DND-41 (cell line): ENCODE measurements around the gene CTTNBP2.

Source experiments
- ATAC-seq: fragments of 200-7000 bp; cut with Tn5 transposase; 3 replicates; pipeline ENCODE4 v1.9.1; 2021; ENCODE audit warnings: low read depth; ENCODE audit not compliant: insufficient read depth
- DNase-seq: peaks from one replicate; pipeline ENCODE4 v3.0.0-alpha.2; 2020
- H2AFZ ChIP-seq: 2 replicates; pipeline ENCODE4 v1.6.0; 2012; ENCODE audit warnings: low read depth, low read length
- H3K27ac ChIP-seq: 2 replicates; pipeline ENCODE4 v1.5.1; 2012; ENCODE audit warnings: low read length, inconsistent platforms
- H3K27me3 ChIP-seq: fragments of 200-600 bp; sonication (generic); 2 replicates; pipeline ENCODE4 v1.6.0; 2012; ENCODE audit warnings: low read length, mild to moderate bottlenecking, inconsistent platforms; ENCODE audit not compliant: insufficient read depth, poor library complexity
- H3K36me3 ChIP-seq: 2 replicates; pipeline ENCODE4 v1.5.1; 2012; ENCODE audit warnings: low read length, inconsistent platforms; ENCODE audit not compliant: insufficient read depth
- H3K4me1 ChIP-seq: 2 replicates; pipeline ENCODE4 v1.5.1; 2012; ENCODE audit warnings: mild to moderate bottlenecking, low read length; ENCODE audit not compliant: insufficient read depth
- H3K4me2 ChIP-seq: 2 replicates; pipeline ENCODE4 v1.6.0; 2012; ENCODE audit warnings: mild to moderate bottlenecking, moderate library complexity, low read length, inconsistent platforms; ENCODE audit not compliant: insufficient read depth
- H3K4me3 ChIP-seq, 2 experiments: fragments of 200-600 bp in 1 of 2; shearing (Covaris generic) in 1 of 2; 2 replicates each; pipeline ENCODE4 v1.5.1; 2012 to 2016; ENCODE audit warnings: inconsistent platforms in 2 of 2, low read length in 2 of 2, mild to moderate bottlenecking in 2 of 2, low read depth in 1 of 2, moderate library complexity in 1 of 2
- H3K79me2 ChIP-seq: 2 replicates; pipeline ENCODE4 v1.6.0; 2012; ENCODE audit warnings: low read length, inconsistent platforms; ENCODE audit not compliant: insufficient read depth
- H3K9ac ChIP-seq: 2 replicates; pipeline ENCODE4 v1.6.0; 2012; ENCODE audit warnings: low read depth, mild to moderate bottlenecking, inconsistent platforms, low read length, moderate library complexity
- H3K9me3 ChIP-seq: 2 replicates; pipeline ENCODE4 v1.5.1; 2012; ENCODE audit warnings: low read length, moderate library complexity, mild to moderate bottlenecking, inconsistent platforms; ENCODE audit not compliant: insufficient read depth, severe bottlenecking
- H4K20me1 ChIP-seq: 2 replicates; pipeline ENCODE4 v1.6.0; 2012; ENCODE audit warnings: low read length; ENCODE audit not compliant: insufficient read depth
- CTCF ChIP-seq: IDR thresholded peaks from 2 replicates; pipeline ENCODE4 v1.5.1; 2012; ENCODE audit warnings: borderline replicate concordance, low read length, moderate library complexity, mild to moderate bottlenecking; ENCODE audit not compliant: poor library complexity, severe bottlenecking; ENCODE audit errors: extremely low read depth
- EZH2 ChIP-seq: IDR thresholded peaks from 3 replicates; pipeline ENCODE4 v1.6.1; 2012; ENCODE audit warnings: borderline replicate concordance, low read depth, mild to moderate bottlenecking, moderate library complexity, low read length, inconsistent platforms; ENCODE audit not compliant: severe bottlenecking

The CTTNBP2 gene

GRCh38 chr7:117848941-117849340 lies 24.3 kb downstream of the CTTNBP2 start:
- H3K27me3 ChIP-seq: peaks cover 15% of the 10 kb centered on the region
- H3K9me3 ChIP-seq: no peaks in the 10 kb centered on the region
- no peak overlapping the region for H3K4me3 ChIP-seq
- H3K79me2 ChIP-seq: no peaks in the 10 kb centered on the region
- TF ChIP-seq CTCF: no peak
- no peak for TF ChIP-seq EZH2
- DNase-seq (no peak), ATAC-seq (no peak)
- no peak overlapping the region for H3K27ac ChIP-seq
- no peak overlapping the region for H3K4me2 ChIP-seq
- no peak overlapping the region for H2AFZ ChIP-seq
- H3K9ac ChIP-seq: no peak overlapping the region
- H3K36me3 ChIP-seq: no peaks in the 10 kb centered on the region
- H4K20me1 ChIP-seq: no peaks in the 10 kb centered on the region
- H3K4me1 ChIP-seq: no peaks in the 10 kb centered on the region

- H3K36me3 ChIP-seq: no peaks in the 10 kb centered on the region
- H3K4me1 ChIP-seq: no peaks in the 10 kb centered on the region
- H3K27ac ChIP-seq: no peak overlapping the region
- no peaks in the 10 kb centered on the region for H3K9me3 ChIP-seq
- no peak for ATAC-seq
- H2AFZ ChIP-seq: no peak overlapping the region
- DNase-seq: no peak
- no peak overlapping the region for H3K9ac ChIP-seq
- peaks cover 6% of the 10 kb centered on the region for H3K27me3 ChIP-seq
- H3K4me2 ChIP-seq: no peak overlapping the region
- H3K79me2 ChIP-seq: no peaks in the 10 kb centered on the region
- no peak overlapping the region for H3K4me3 ChIP-seq
- no peak for TF ChIP-seq CTCF
- TF ChIP-seq EZH2: no peak
- H4K20me1 ChIP-seq: no peaks in the 10 kb centered on the region
Measured at GRCh38 chr7:117844678-117845077, 28.6 kb downstream of the CTTNBP2 start.

- Histone ChIP-seq H3K9ac (no peak overlapping the region), H3K4me1 (no peaks in the 10 kb centered on the region), H3K9me3 (no peaks in the 10 kb centered on the region), H4K20me1 (no peaks in the 10 kb centered on the region), H3K79me2 (no peaks in the 10 kb centered on the region), H3K4me2 (no peak overlapping the region), H3K36me3 (no peaks in the 10 kb centered on the region), H3K27me3 (peaks cover 3% of the 10 kb centered on the region), H3K27ac (no peak overlapping the region), H3K4me3 (no peak overlapping the region), H2AFZ (no peak overlapping the region)
- no peak for TF ChIP-seq CTCF
- TF ChIP-seq EZH2: no peak
- no peak for DNase-seq
- no peak for ATAC-seq
Measured at GRCh38 chr7:117841611-117842010, 31.6 kb downstream of the CTTNBP2 start.

GRCh38 chr7:117841011-117841410 lies 32.2 kb downstream of the CTTNBP2 start:
- TF ChIP-seq CTCF (no peak), EZH2 (no peak)
- Histone ChIP-seq H3K79me2 (no peaks in the 10 kb centered on the region), H2AFZ (no peak overlapping the region), H3K9me3 (no peaks in the 10 kb centered on the region), H3K4me1 (no peaks in the 10 kb centered on the region), H3K4me2 (no peak overlapping the region), H3K27me3 (peaks cover 3% of the 10 kb centered on the region), H3K27ac (no peak overlapping the region), H3K36me3 (no peaks in the 10 kb centered on the region), H4K20me1 (no peaks in the 10 kb centered on the region), H3K9ac (no peak overlapping the region), H3K4me3 (no peak overlapping the region)
- DNase-seq (no peak), ATAC-seq (no peak)
